HT-29 (cell line): ENCODE results near the gene NT5DC1. TPM values are rescaled to one million over a fixed set of nuclear protein-coding genes. Genes with fewer than 3 reads are reported as not detected.
"Not testable (repeated sequence)": the region's sequence is repeated elsewhere in the genome, so short reads cannot be mapped to it uniquely, and the experiment has no call there.

Source experiments
- DNase-seq: peaks from one replicate; pipeline ENCODE4 v3.0.0-alpha.2; 2015; ENCODE audit warnings: low spot score
- total RNA-seq: library from RNA; depleted of rRNA; stranded (reverse); fragments of >200 nt; shearing (Covaris generic); gene quantifications from 2 replicates; pipeline ENCODE4 v1.2.3, GENCODE V29; 2014

Gene NT5DC1
- total RNA-seq, 1 experiment from 2014 or later: 20.5 TPM

- peak; percentile 8 for DNase-seq
Measured at GRCh38 chr6:116277124-116277523, 176.5 kb downstream of the NT5DC1 start.

GRCh38 chr6:116278481-116278829 lies 177.8 kb downstream of the NT5DC1 start:
- no peak for DNase-seq

- no peak for DNase-seq
Measured at GRCh38 chr6:116278854-116279231, 178.2 kb downstream of the NT5DC1 start.

GRCh38 chr6:116279232-116280160 lies 178.8 kb downstream of the NT5DC1 start, which contains the start of gene TSPYL1:
Gene TSPYL1, minus strand, starts transcription at chr6:116279930. Its CDS starts 100 bp downstream, at chr6:116279830.
- peak; percentile 98 for DNase-seq

GRCh38 chr6:116280161-116280932 lies 179.7 kb downstream of the NT5DC1 start:
- DNase-seq: peak; percentile 17

- DNase-seq: no peak
Measured at GRCh38 chr6:116280933-116281316, 180.3 kb downstream of the NT5DC1 start.

- no peak for DNase-seq
Measured at GRCh38 chr6:116282698-116283097, 182.0 kb downstream of the NT5DC1 start.

GRCh38 chr6:116283191-116283590 lies 182.5 kb downstream of the NT5DC1 start:
- DNase-seq: no peak

GRCh38 chr6:116284984-116285383 lies 184.3 kb downstream of the NT5DC1 start:
- DNase-seq: not testable (repeated sequence)

GRCh38 chr6:116286773-116287358 lies 186.2 kb downstream of the NT5DC1 start:
- no peak for DNase-seq

- DNase-seq: peak; percentile 79
Measured at GRCh38 chr6:116287689-116288282, 187.1 kb downstream of the NT5DC1 start.

- DNase-seq: no peak
Measured at GRCh38 chr6:116289876-116290275, 189.2 kb downstream of the NT5DC1 start.

- DNase-seq: no peak
Measured at GRCh38 chr6:116290799-116291198, 190.1 kb downstream of the NT5DC1 start.

GRCh38 chr6:116291701-116292396 lies 191.2 kb downstream of the NT5DC1 start:
- DNase-seq: no peak

GRCh38 chr6:116292553-116292952 lies 191.9 kb downstream of the NT5DC1 start:
- DNase-seq: no peak

GRCh38 chr6:116298273-116298672 lies 197.6 kb downstream of the NT5DC1 start:
- no peak for DNase-seq

GRCh38 chr6:116298973-116299372 lies 198.3 kb downstream of the NT5DC1 start:
- DNase-seq: no peak
